ENCODE results near the gene NOC2L.
A peak's percentile ranks its signal among the peaks of the same experiment; 100 is the strongest.

NOC2L gene

GRCh38 chr1:910881-911721, 48.0 kb downstream of the NOC2L start:
- in situ Hi-C loops (cut with HindIII; ENCODE audit: low sequenced_read_pairs) = no loop called here
- DNase-seq (ENCODE audit: low read depth, low spot score) = no peak
- TF ChIP-seq CTCF (IDR thresholded peaks at IDR 0.05; ENCODE audit: low read depth, low read length) = no peak
- H3K4me3 ChIP-seq (ENCODE audit: low read depth, low read length) = no peak overlapping the region

- DNase-seq (ENCODE audit: low read depth, low spot score) = no peak
- H3K4me3 ChIP-seq (ENCODE audit: low read depth, low read length) = no peak overlapping the region
- in situ Hi-C loops (cut with HindIII; ENCODE audit: low sequenced_read_pairs) = no loop called here
- no peak for TF ChIP-seq CTCF (IDR thresholded peaks at IDR 0.05; ENCODE audit: low read depth, low read length)
Measured at GRCh38 chr1:910311-910880, 48.7 kb downstream of the NOC2L start.

GRCh38 chr1:909861-910310, 49.2 kb downstream of the NOC2L start:
- DNase-seq (ENCODE audit: low read depth, low spot score) = no peak
- TF ChIP-seq CTCF (IDR thresholded peaks at IDR 0.05; ENCODE audit: low read depth, low read length) = no peak
- H3K4me3 ChIP-seq (ENCODE audit: low read depth, low read length) = no peak overlapping the region
- in situ Hi-C loops (cut with HindIII; ENCODE audit: low sequenced_read_pairs) = no loop called here

GRCh38 chr1:908661-909060, 50.4 kb downstream of the NOC2L start:
- in situ Hi-C loops (cut with HindIII; ENCODE audit: low sequenced_read_pairs) = no loop called here
- no peak for DNase-seq (ENCODE audit: low read depth, low spot score)
- TF ChIP-seq CTCF (IDR thresholded peaks at IDR 0.05; ENCODE audit: low read depth, low read length) = no peak
- no peak overlapping the region for H3K4me3 ChIP-seq (ENCODE audit: low read depth, low read length)

GRCh38 chr1:907611-908451, 51.2 kb downstream of the NOC2L start:
- in situ Hi-C loops (cut with HindIII; ENCODE audit: low sequenced_read_pairs) = no loop called here
- TF ChIP-seq CTCF (IDR thresholded peaks at IDR 0.05; ENCODE audit: low read depth, low read length) = no peak
- no peak for DNase-seq (ENCODE audit: low read depth, low spot score)
- H3K4me3 ChIP-seq (ENCODE audit: low read depth, low read length) = no peak overlapping the region

- in situ Hi-C loops (cut with HindIII; ENCODE audit: low sequenced_read_pairs) = no loop called here
- DNase-seq (ENCODE audit: low read depth, low spot score) = peak; percentile 58
- no peak for TF ChIP-seq CTCF (IDR thresholded peaks at IDR 0.05; ENCODE audit: low read depth, low read length)
- H3K4me3 ChIP-seq (ENCODE audit: low read depth, low read length) = no peak overlapping the region
Measured at GRCh38 chr1:906600-907420, 52.2 kb downstream of the NOC2L start.

Data from astrocyte of the spinal cord (primary cell).